NCI-H526 (cell line): ENCODE data around the gene SYN1.

Experiments
- DNase-seq, 2 experiments: peaks; one replicate each; lab custom pipeline; 2025; lab: John Stamatoyannopoulos, UW

The SYN1 gene

GRCh38 chrX:47523297-47523696 is 96.4 kb downstream of the SYN1 start:
- DNase-seq = peak; percentile 47 to 86
